Liver (tissue), 9 donors: ENCODE results near the gene THSD7B. TPM values are rescaled to one million over a fixed set of nuclear protein-coding genes. Genes with fewer than 3 reads are reported as not detected.

Experiments used
- DNase-seq: peaks from one replicate; pipeline ENCODE4 v3.0.0-alpha.2; 2017; ENCODE audit warnings: low spot score
- H3K27ac ChIP-seq, 2 donors: one replicate each; pipeline ENCODE4 v1.7.0; 2013; ENCODE audit warnings: inconsistent platforms in 2 of 2, low read length in 2 of 2, control low read depth in 1 of 2, low read depth in 1 of 2, mild to moderate bottlenecking in 1 of 2
- H3K27me3 ChIP-seq, 4 donors: one replicate each; pipeline versions ENCODE4 v1.6.1 to v1.7.0; 2013; ENCODE audit warnings: low read length in 3 of 4, inconsistent platforms in 1 of 4, mild to moderate bottlenecking in 1 of 4, moderate library complexity in 1 of 4; ENCODE audit not compliant: control insufficient read depth in 4 of 4, insufficient read depth in 4 of 4
- H3K36me3 ChIP-seq, 4 donors: one replicate each; pipeline versions ENCODE4 v1.6.1 to v1.7.0; 2013; ENCODE audit warnings: low read length in 3 of 4, mild to moderate bottlenecking in 3 of 4, low read depth in 1 of 4, moderate library complexity in 1 of 4; ENCODE audit not compliant: control insufficient read depth in 4 of 4, insufficient read depth in 3 of 4
- H3K4me1 ChIP-seq, 4 donors: one replicate each; pipeline versions ENCODE4 v1.6.1 to v1.7.0; 2013; ENCODE audit warnings: low read length in 3 of 4, mild to moderate bottlenecking in 3 of 4, moderate library complexity in 1 of 4; ENCODE audit not compliant: control insufficient read depth in 4 of 4, insufficient read depth in 4 of 4
- H3K4me3 ChIP-seq, 3 donors: one replicate each; pipeline versions ENCODE4 v1.6.1 to v1.7.0; 2013; ENCODE audit warnings: low read length in 3 of 3, control low read depth in 1 of 3, low read depth in 1 of 3, mild to moderate bottlenecking in 1 of 3
- H3K9ac ChIP-seq, 2 donors: one replicate each; pipeline ENCODE4 v1.7.0; 2013; ENCODE audit warnings: low read length in 2 of 2, mild to moderate bottlenecking in 2 of 2, moderate library complexity in 2 of 2, control low read depth in 1 of 2, low read depth in 1 of 2
- H3K9me3 ChIP-seq, 4 donors: one replicate each; pipeline versions ENCODE4 v1.6.1 to v1.7.0; 2013; ENCODE audit warnings: low read length in 3 of 4; ENCODE audit not compliant: control insufficient read depth in 4 of 4
- EGR1 ChIP-seq, 2 donors: IDR thresholded peaks; 2 replicates each; pipeline ENCODE4 v1.6.1; 2016 to 2018; ENCODE audit warnings: antibody characterized with exemption in 2 of 2, low read depth in 2 of 2
- GABPA ChIP-seq, 2 donors: IDR thresholded peaks in 1 of 2; conservative IDR thresholded peaks in 1 of 2; 2 replicates each; pipeline ENCODE4 v1.6.1; 2016; ENCODE audit warnings: antibody characterized with exemption in 2 of 2, mild to moderate bottlenecking in 1 of 2, moderate library complexity in 1 of 2
- HNF4G ChIP-seq: IDR thresholded peaks from 2 replicates; pipeline ENCODE4 v1.6.1; 2016; ENCODE audit warnings: antibody characterized with exemption
- JUND ChIP-seq, 2 donors: IDR thresholded peaks; 2 replicates each; pipeline ENCODE4 v1.6.1; 2016; ENCODE audit warnings: antibody characterized with exemption in 2 of 2
- NR2F2 ChIP-seq: IDR thresholded peaks from 2 replicates; pipeline ENCODE4 v1.6.1; 2016; ENCODE audit warnings: antibody characterized with exemption
- RXRA ChIP-seq, 2 donors: IDR thresholded peaks; 2 replicates each; pipeline ENCODE4 v1.6.1; 2017 to 2018; ENCODE audit warnings: antibody characterized with exemption in 2 of 2, mild to moderate bottlenecking in 1 of 2
- ZBTB33 ChIP-seq: IDR thresholded peaks from 2 replicates; pipeline ENCODE4 v1.6.1; 2016; ENCODE audit warnings: antibody characterized with exemption
- WGBS: extraction: QIAGEN DNeasy Blood & Tissue Kit; methylation state at CpG from one replicate; pipeline ENCODE4 v1.1.7; 2013; 5-methylcytosine and 5-hydroxymethylcytosine counted together
- polyA plus RNA-seq, 2 donors: library from polyadenylated mRNA; stranded (reverse) in 1 of 2; unstranded in 1 of 2; fragments of 200-250 nt in 1 of 2; fragments of >200 nt in 1 of 2; fragmentation: Nextera tagmentation in 1 of 2; extraction: Ambion mirVana in 1 of 2; gene quantifications; one replicate each; pipeline versions ENCODE4 v1.2.1 to v1.2.3, GENCODE V29; 2013 to 2015
- total RNA-seq, 2 donors: library from RNA; depleted of rRNA; stranded (reverse); fragments of >200 nt; gene quantifications; one replicate each; pipeline ENCODE4 v1.2.3, GENCODE V29; 2014
- TF ChIP-seq, protein P1 (sequence below): IDR thresholded peaks from 2 replicates; pipeline ENCODE4 v1.6.1; 2016; ENCODE audit warnings: antibody characterized with exemption, mild to moderate bottlenecking
- TF ChIP-seq, protein P2 (sequence below): IDR thresholded peaks from 2 replicates; pipeline ENCODE4 v1.6.1; 2016; ENCODE audit warnings: antibody characterized with exemption
- donor health status: healthy.
- donor health status: healthy.
- donor health status: healthy.
- donor health status: healthy.
- donor health status: healthy.

THSD7B gene
- total and polyA plus RNA-seq, 4 donors = 0.01 to 0.75 (median 0.42) TPM; not detected in 1

DNA sequence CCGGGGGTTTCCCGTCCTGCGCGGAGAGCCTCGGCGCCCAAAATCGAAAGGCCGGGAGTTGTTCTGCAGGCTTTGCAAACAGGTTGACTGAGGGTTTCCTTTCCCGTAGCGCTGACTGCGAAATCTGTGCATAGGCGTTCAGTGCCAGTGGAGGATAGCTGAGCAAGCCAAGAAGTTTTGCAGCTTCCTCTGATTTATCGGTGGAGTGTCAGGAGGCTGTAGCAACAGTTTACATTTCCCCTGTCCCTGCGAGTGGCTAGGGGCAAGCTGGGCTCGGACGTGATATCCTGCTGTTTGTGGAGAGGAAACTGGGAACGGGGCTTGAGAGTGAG is 694 bp downstream of the THSD7B start:
- H3K27me3 ChIP-seq = peaks cover 0 to 17% (median 4%) of the 10 kb centered on the region in 4 donors

DNA sequence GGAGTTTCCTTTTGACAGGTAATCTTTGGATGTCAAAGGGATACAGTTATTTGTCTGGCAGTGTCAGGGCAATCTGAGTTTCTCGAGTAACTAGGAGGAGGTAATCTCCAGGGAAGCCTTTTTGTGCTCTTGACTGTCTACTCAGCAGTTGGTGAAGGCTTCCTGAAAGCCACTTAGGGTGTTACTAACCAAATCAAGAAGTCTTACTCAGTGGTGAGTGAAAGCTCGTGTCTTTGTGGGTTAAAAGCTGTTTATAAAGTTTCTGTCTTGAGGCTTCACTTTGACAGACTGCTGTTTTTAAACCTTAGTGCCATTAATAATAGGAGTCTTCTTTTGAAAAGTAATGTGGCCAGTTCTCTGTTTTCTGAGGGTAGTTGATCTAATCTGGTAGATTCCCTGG is 1.7 kb downstream of the THSD7B start:
- no peak overlapping the region for H3K4me3 ChIP-seq
- H3K9ac ChIP-seq = no peak overlapping the region
- H3K27ac ChIP-seq = no peak overlapping the region
- peaks cover 0 to 15% (median 4%) of the 10 kb centered on the region in 4 donors for H3K27me3 ChIP-seq
- no peak for DNase-seq
- TF ChIP-seq, protein P1, sequence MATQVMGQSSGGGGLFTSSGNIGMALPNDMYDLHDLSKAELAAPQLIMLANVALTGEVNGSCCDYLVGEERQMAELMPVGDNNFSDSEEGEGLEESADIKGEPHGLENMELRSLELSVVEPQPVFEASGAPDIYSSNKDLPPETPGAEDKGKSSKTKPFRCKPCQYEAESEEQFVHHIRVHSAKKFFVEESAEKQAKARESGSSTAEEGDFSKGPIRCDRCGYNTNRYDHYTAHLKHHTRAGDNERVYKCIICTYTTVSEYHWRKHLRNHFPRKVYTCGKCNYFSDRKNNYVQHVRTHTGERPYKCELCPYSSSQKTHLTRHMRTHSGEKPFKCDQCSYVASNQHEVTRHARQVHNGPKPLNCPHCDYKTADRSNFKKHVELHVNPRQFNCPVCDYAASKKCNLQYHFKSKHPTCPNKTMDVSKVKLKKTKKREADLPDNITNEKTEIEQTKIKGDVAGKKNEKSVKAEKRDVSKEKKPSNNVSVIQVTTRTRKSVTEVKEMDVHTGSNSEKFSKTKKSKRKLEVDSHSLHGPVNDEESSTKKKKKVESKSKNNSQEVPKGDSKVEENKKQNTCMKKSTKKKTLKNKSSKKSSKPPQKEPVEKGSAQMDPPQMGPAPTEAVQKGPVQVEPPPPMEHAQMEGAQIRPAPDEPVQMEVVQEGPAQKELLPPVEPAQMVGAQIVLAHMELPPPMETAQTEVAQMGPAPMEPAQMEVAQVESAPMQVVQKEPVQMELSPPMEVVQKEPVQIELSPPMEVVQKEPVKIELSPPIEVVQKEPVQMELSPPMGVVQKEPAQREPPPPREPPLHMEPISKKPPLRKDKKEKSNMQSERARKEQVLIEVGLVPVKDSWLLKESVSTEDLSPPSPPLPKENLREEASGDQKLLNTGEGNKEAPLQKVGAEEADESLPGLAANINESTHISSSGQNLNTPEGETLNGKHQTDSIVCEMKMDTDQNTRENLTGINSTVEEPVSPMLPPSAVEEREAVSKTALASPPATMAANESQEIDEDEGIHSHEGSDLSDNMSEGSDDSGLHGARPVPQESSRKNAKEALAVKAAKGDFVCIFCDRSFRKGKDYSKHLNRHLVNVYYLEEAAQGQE = no peak
- TF ChIP-seq RXRA (IDR thresholded peaks at IDR 0.05) = no peak
- no peak for TF ChIP-seq JUND (IDR thresholded peaks at IDR 0.05)
- TF ChIP-seq NR2F2 = no peak
- no peak for TF ChIP-seq GABPA (IDR thresholded peaks at IDR 0.05 in 1 of 2, conservative IDR thresholded peaks at IDR 0.05 in 1 of 2)
- 20% methylated on average over 2 of the region's 2 CpGs for WGBS
- no peaks in the 10 kb centered on the region for H3K9me3 ChIP-seq
- peaks cover 6 to 15% (median 9%) of the 10 kb centered on the region in 4 donors for H3K4me1 ChIP-seq
- no peaks in the 10 kb centered on the region for H3K36me3 ChIP-seq

More for the DNA sequence above, 694 bp downstream of the THSD7B start:
- Histone ChIP-seq H3K36me3 (no peaks in the 10 kb centered on the region), H3K4me3 (peak overlapping the region in 1 of 3 donors; percentile 42), H3K27ac (no peak overlapping the region), H3K4me1 (peaks cover 6 to 15% (median 9%) of the 10 kb centered on the region in 4 donors), H3K9ac (no peak overlapping the region), H3K9me3 (no peaks in the 10 kb centered on the region)
- WGBS = 2% methylated on average over 17 of the region's 17 CpGs
- no peak for DNase-seq
- TF ChIP-seq NR2F2 (no peak), HNF4G (no peak), ZBTB33 (no peak), EGR1 (IDR thresholded peaks at IDR 0.05; ENCODE audit: low read depth in 2 of 2) (no peak)
- TF ChIP-seq, protein P2, sequence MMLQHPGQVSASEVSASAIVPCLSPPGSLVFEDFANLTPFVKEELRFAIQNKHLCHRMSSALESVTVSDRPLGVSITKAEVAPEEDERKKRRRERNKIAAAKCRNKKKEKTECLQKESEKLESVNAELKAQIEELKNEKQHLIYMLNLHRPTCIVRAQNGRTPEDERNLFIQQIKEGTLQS = no peak
- TF ChIP-seq, protein P1 = no peak
